Mesenchymal stem cell (in vitro differentiated cells and primary cell): ENCODE measurements around the gene LRRC39.

Experiments used
- DNase-seq: peaks from one replicate; pipeline ENCODE4 v3.0.0-alpha.2; 2013
- H2AFZ ChIP-seq: one replicate; pipeline ENCODE4 v1.6.1; 2013; ENCODE audit warnings: low read depth, mild to moderate bottlenecking, control low read depth, inconsistent platforms, low read length, moderate library complexity
- H2AK5ac ChIP-seq: 2 replicates; pipeline ENCODE4 v1.6.1; 2013; ENCODE audit warnings: low read length, moderate library complexity, mild to moderate bottlenecking, inconsistent platforms; ENCODE audit not compliant: severe bottlenecking
- H2BK120ac ChIP-seq: one replicate; pipeline ENCODE4 v1.6.1; 2013; ENCODE audit warnings: low read depth, mild to moderate bottlenecking, inconsistent platforms, low read length, moderate library complexity
- H2BK12ac ChIP-seq, 2 experiments: one replicate each; pipeline ENCODE4 v1.6.1; 2013; ENCODE audit warnings: inconsistent platforms in 2 of 2, low read length in 2 of 2, mild to moderate bottlenecking in 2 of 2, moderate library complexity in 2 of 2, control low read depth in 1 of 2
- H2BK15ac ChIP-seq: one replicate; pipeline ENCODE4 v1.6.1; 2013; ENCODE audit warnings: mild to moderate bottlenecking, low read depth, inconsistent platforms; ENCODE audit not compliant: poor library complexity, severe bottlenecking
- H2BK5ac ChIP-seq: 2 replicates; pipeline ENCODE4 v1.6.1; 2013; ENCODE audit warnings: low read depth, mild to moderate bottlenecking, low read length, control low read depth, inconsistent platforms; ENCODE audit not compliant: poor library complexity, severe bottlenecking
- H3K14ac ChIP-seq, 2 experiments: one replicate each; pipeline ENCODE4 v1.6.1; 2013; ENCODE audit warnings: inconsistent platforms in 2 of 2, low read length in 2 of 2, control low read depth in 1 of 2, mild to moderate bottlenecking in 1 of 2, moderate library complexity in 1 of 2
- H3K18ac ChIP-seq, 2 experiments: one replicate each; pipeline ENCODE4 v1.6.1; 2013; ENCODE audit warnings: inconsistent platforms in 2 of 2, low read length in 2 of 2, control low read depth in 1 of 2, low read depth in 1 of 2, mild to moderate bottlenecking in 1 of 2
- H3K23ac ChIP-seq, 2 experiments: one replicate each; pipeline ENCODE4 v1.6.1; 2013; ENCODE audit warnings: inconsistent platforms in 2 of 2, low read length in 2 of 2, mild to moderate bottlenecking in 2 of 2, moderate library complexity in 2 of 2, control low read depth in 1 of 2
- H3K27ac ChIP-seq: 2 replicates; pipeline ENCODE4 v1.5.1; 2013; ENCODE audit warnings: mild to moderate bottlenecking, moderate library complexity, low read length, control low read depth, inconsistent platforms; ENCODE audit not compliant: poor library complexity, severe bottlenecking
- H3K27me3 ChIP-seq, 2 experiments: 2 replicates each; pipeline versions ENCODE4 v1.6.1 to v1.7.0; 2013; ENCODE audit warnings: low read length in 2 of 2, mild to moderate bottlenecking in 2 of 2, moderate library complexity in 2 of 2, control low read depth in 1 of 2, inconsistent platforms in 1 of 2; ENCODE audit not compliant: control insufficient read depth in 1 of 2, insufficient read depth in 1 of 2
- H3K36me3 ChIP-seq, 2 experiments: 2 replicates each; pipeline versions ENCODE4 v1.6.1 to v1.7.0; 2013; ENCODE audit warnings: low read length in 2 of 2, control low read depth in 1 of 2, inconsistent platforms in 1 of 2, low read depth in 1 of 2, mild to moderate bottlenecking in 1 of 2; ENCODE audit not compliant: insufficient read depth in 2 of 2, control insufficient read depth in 1 of 2
- H3K4ac ChIP-seq, 2 experiments: one replicate each; pipeline ENCODE4 v1.6.1; 2013; ENCODE audit warnings: inconsistent platforms in 2 of 2, low read length in 2 of 2, mild to moderate bottlenecking in 2 of 2, moderate library complexity in 2 of 2, control low read depth in 1 of 2, low read depth in 1 of 2
- H3K4me1 ChIP-seq: 2 replicates; pipeline ENCODE4 v1.6.1; 2013; ENCODE audit warnings: low read depth, low read length, control low read depth; ENCODE audit not compliant: control insufficient read depth, insufficient read depth
- H3K4me2 ChIP-seq: 2 replicates; pipeline ENCODE4 v1.6.1; 2013; ENCODE audit warnings: low read length, mild to moderate bottlenecking, inconsistent platforms; ENCODE audit not compliant: poor library complexity, severe bottlenecking
- H3K4me3 ChIP-seq, 2 experiments: 2 replicates each; pipeline versions ENCODE4 v1.5.1 to v1.7.0; 2013; ENCODE audit warnings: low read length in 2 of 2, mild to moderate bottlenecking in 2 of 2, control low read depth in 1 of 2, low read depth in 1 of 2; ENCODE audit not compliant: insufficient read depth in 1 of 2
- H3K79me1 ChIP-seq: replicated peaks from 2 replicates; pipeline ENCODE4 v1.6.1; 2013; ENCODE audit warnings: mild to moderate bottlenecking, control low read depth, low read length, inconsistent platforms; ENCODE audit not compliant: poor library complexity, severe bottlenecking
- H3K9ac ChIP-seq: 2 replicates; pipeline ENCODE4 v1.7.0; 2013; ENCODE audit warnings: mild to moderate bottlenecking, low read length, moderate library complexity
- H3K9me3 ChIP-seq: 2 replicates; pipeline ENCODE4 v1.7.0; 2013; ENCODE audit warnings: mild to moderate bottlenecking, low read length; ENCODE audit not compliant: control insufficient read depth
- H4K8ac ChIP-seq: one replicate; pipeline ENCODE4 v1.6.1; 2013; ENCODE audit warnings: inconsistent platforms, mild to moderate bottlenecking, low read length, moderate library complexity
- H4K91ac ChIP-seq: one replicate; pipeline ENCODE4 v1.6.1; 2013; ENCODE audit warnings: mild to moderate bottlenecking, low read length, inconsistent platforms
- WGBS: methylation state at CpG from one replicate; pipeline ENCODE4 v1.1.7; 2013; ENCODE audit warnings: mixed read lengths; 5-methylcytosine and 5-hydroxymethylcytosine counted together

LRRC39 gene

GRCh38 chr1:100198596-100198995 lies 20.5 kb upstream of the LRRC39 start:
- Histone ChIP-seq H3K27ac (no peak overlapping the region), H2BK15ac (no peak overlapping the region), H3K79me1 (peaks cover 1% of the 10 kb centered on the region), H3K4me3 (no peak overlapping the region), H4K91ac (no peak overlapping the region), H2BK5ac (no peak overlapping the region), H3K14ac (no peak overlapping the region), H3K18ac (no peak overlapping the region), H3K9me3 (peaks cover 3% of the 10 kb centered on the region), H3K23ac (no peak overlapping the region), H3K36me3 (peaks cover 15 to 54% of the 10 kb centered on the region in 2 experiments), H3K9ac (no peak overlapping the region), H3K4ac (no peak overlapping the region), H2AK5ac (no peak overlapping the region), H2BK120ac (no peak overlapping the region), H3K4me2 (no peak overlapping the region), H3K4me1 (no peaks in the 10 kb centered on the region), H4K8ac (no peak overlapping the region), H3K27me3 (no peaks in the 10 kb centered on the region), H2AFZ (no peak overlapping the region), H2BK12ac (no peak overlapping the region)
- 100% methylated on average over 1 of the region's 1 CpG for WGBS
- no peak for DNase-seq

GRCh38 chr1:100188617-100189016 lies 10.6 kb upstream of the LRRC39 start:
- H3K9me3 ChIP-seq: no peaks in the 10 kb centered on the region
- H2BK12ac ChIP-seq: no peak overlapping the region
- H3K27ac ChIP-seq: peak overlapping the region; percentile 84
- H3K36me3 ChIP-seq: peaks cover 3 to 4% of the 10 kb centered on the region in 2 experiments
- H4K91ac ChIP-seq: no peak overlapping the region
- H2BK15ac ChIP-seq: no peak overlapping the region
- H3K14ac ChIP-seq: no peak overlapping the region
- no peaks in the 10 kb centered on the region for H3K27me3 ChIP-seq
- H3K4ac ChIP-seq: no peak overlapping the region
- H3K79me1 ChIP-seq: no peaks in the 10 kb centered on the region
- 79% methylated on average over 3 of the region's 3 CpGs for whole genome bisulfite sequencing
- H3K23ac ChIP-seq: no peak overlapping the region
- no peak overlapping the region for H4K8ac ChIP-seq
- no peak overlapping the region for H2BK120ac ChIP-seq
- H3K4me2 ChIP-seq: no peak overlapping the region
- H3K18ac ChIP-seq: no peak overlapping the region
- no peak overlapping the region for H2AK5ac ChIP-seq
- no peak overlapping the region for H2AFZ ChIP-seq
- H3K4me1 ChIP-seq: peaks cover 8% of the 10 kb centered on the region
- DNase-seq: peak; percentile 31
- no peak overlapping the region for H3K4me3 ChIP-seq
- no peak overlapping the region for H3K9ac ChIP-seq
- no peak overlapping the region for H2BK5ac ChIP-seq

- Histone ChIP-seq H2BK15ac (no peak overlapping the region), H3K4me2 (no peak overlapping the region), H3K18ac (no peak overlapping the region), H3K79me1 (no peaks in the 10 kb centered on the region), H3K9me3 (no peaks in the 10 kb centered on the region), H3K27ac (no peak overlapping the region), H3K9ac (no peak overlapping the region), H2AFZ (no peak overlapping the region), H2BK5ac (no peak overlapping the region), H2AK5ac (no peak overlapping the region), H3K4ac (no peak overlapping the region), H3K4me1 (peaks cover 8% of the 10 kb centered on the region), H3K23ac (no peak overlapping the region), H3K14ac (no peak overlapping the region), H3K27me3 (no peaks in the 10 kb centered on the region), H3K4me3 (no peak overlapping the region), H2BK12ac (no peak overlapping the region), H3K36me3 (peaks cover 0 to 2% of the 10 kb centered on the region in 2 experiments), H4K8ac (no peak overlapping the region), H4K91ac (no peak overlapping the region), H2BK120ac (no peak overlapping the region)
- peak; percentile 6 for DNase-seq
- WGBS: 94% methylated on average over 3 of the region's 3 CpGs
Measured at GRCh38 chr1:100187912-100188311, 9.9 kb upstream of the LRRC39 start.

GRCh38 chr1:100184536-100184935 lies 6.5 kb upstream of the LRRC39 start:
- H2BK15ac ChIP-seq: no peak overlapping the region
- H2BK12ac ChIP-seq: no peak overlapping the region
- H3K27me3 ChIP-seq: no peaks in the 10 kb centered on the region
- no peak overlapping the region for H3K27ac ChIP-seq
- no CpG with 5 or more reads among the region's 1 CpG for WGBS
- H3K4ac ChIP-seq: no peak overlapping the region
- no peaks in the 10 kb centered on the region for H3K36me3 ChIP-seq
- H3K4me3 ChIP-seq: no peak overlapping the region
- no peak overlapping the region for H2AFZ ChIP-seq
- no peak overlapping the region for H2AK5ac ChIP-seq
- H2BK120ac ChIP-seq: no peak overlapping the region
- H3K14ac ChIP-seq: no peak overlapping the region
- no peak overlapping the region for H3K4me2 ChIP-seq
- H3K9me3 ChIP-seq: no peaks in the 10 kb centered on the region
- no peak overlapping the region for H2BK5ac ChIP-seq
- no peak for DNase-seq
- H3K18ac ChIP-seq: no peak overlapping the region
- H3K23ac ChIP-seq: no peak overlapping the region
- no peak overlapping the region for H4K8ac ChIP-seq
- no peak overlapping the region for H4K91ac ChIP-seq
- no peaks in the 10 kb centered on the region for H3K79me1 ChIP-seq
- H3K4me1 ChIP-seq: peaks cover 8% of the 10 kb centered on the region
- H3K9ac ChIP-seq: no peak overlapping the region
